Vagina (tissue), 2 donors: Measurements from ENCODE around the gene MAGEF1. TPM values are rescaled to one million over a fixed set of nuclear protein-coding genes. Genes with fewer than 3 reads are reported as not detected.

ENCODE experiments used
- DNase-seq, 2 donors: peaks; one replicate each; pipeline ENCODE4 v3.0.0-alpha.2; 2017; ENCODE audit errors: extremely low spot score in 2 of 2
- H3K27ac ChIP-seq: fragments of 200-600 bp; sonication (generic); one replicate; pipeline ENCODE4 v1.5.1; 2019
- H3K27me3 ChIP-seq: fragments of 200-600 bp; sonication (generic); one replicate; pipeline ENCODE4 v1.5.1; 2019
- H3K36me3 ChIP-seq, 2 donors: fragments of 200-600 bp; sonication (generic); one replicate each; pipeline ENCODE4 v1.5.1; 2017 to 2019
- H3K4me1 ChIP-seq: fragments of 200-600 bp; sonication (generic); one replicate; pipeline ENCODE4 v1.5.1; 2019
- H3K4me3 ChIP-seq, 2 donors: fragments of 200-600 bp; sonication (generic); 1 replicate in 1 of 2; 2 replicates in 1 of 2; pipeline ENCODE4 v1.5.1; 2016 to 2019
- H3K9me3 ChIP-seq: fragments of 200-600 bp; sonication (generic); one replicate; pipeline ENCODE4 v1.5.1; 2019
- POLR2A ChIP-seq, 2 donors: fragments of 450-650 bp; IDR thresholded peaks; one replicate each; pipeline ENCODE4 v1.6.1; 2017; ENCODE audit warnings: antibody characterized with exemption in 2 of 2, mild to moderate bottlenecking in 2 of 2, moderate library complexity in 2 of 2
- POLR2AphosphoS5 ChIP-seq, 2 donors: sonication (generic); formaldehyde crosslinking; IDR thresholded peaks; one replicate each; pipeline ENCODE4 v1.9.0; 2017; ENCODE audit warnings: antibody characterized with exemption in 2 of 2, mild to moderate bottlenecking in 2 of 2, low read depth in 1 of 2; ENCODE audit not compliant: insufficient read depth in 1 of 2
- intact Hi-C: fragments of 100-400 bp; cut with DNase I; formaldehyde crosslinking; loops from one replicate; pipeline ENCODE4 v1.15.1; 2023
- total RNA-seq: library from RNA; depleted of rRNA; stranded (reverse); fragments of >200 nt; gene quantifications from one replicate; pipeline ENCODE4 v1.2.3, GENCODE V29; 2016
- TF ChIP-seq, protein P1 (sequence below), 3 experiments: fragments of 450-650 bp in 2 of 3; fragments of 200-600 bp in 1 of 3; sonication (generic) in 1 of 3; IDR thresholded peaks; one replicate each; pipeline ENCODE4 v1.5.1; 2017 to 2019; ENCODE audit warnings: antibody characterized with exemption in 3 of 3, mild to moderate bottlenecking in 2 of 3, moderate library complexity in 2 of 3

Gene MAGEF1, protein sequence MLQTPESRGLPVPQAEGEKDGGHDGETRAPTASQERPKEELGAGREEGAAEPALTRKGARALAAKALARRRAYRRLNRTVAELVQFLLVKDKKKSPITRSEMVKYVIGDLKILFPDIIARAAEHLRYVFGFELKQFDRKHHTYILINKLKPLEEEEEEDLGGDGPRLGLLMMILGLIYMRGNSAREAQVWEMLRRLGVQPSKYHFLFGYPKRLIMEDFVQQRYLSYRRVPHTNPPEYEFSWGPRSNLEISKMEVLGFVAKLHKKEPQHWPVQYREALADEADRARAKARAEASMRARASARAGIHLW
- 25.5 TPM for total RNA-seq

DNA sequence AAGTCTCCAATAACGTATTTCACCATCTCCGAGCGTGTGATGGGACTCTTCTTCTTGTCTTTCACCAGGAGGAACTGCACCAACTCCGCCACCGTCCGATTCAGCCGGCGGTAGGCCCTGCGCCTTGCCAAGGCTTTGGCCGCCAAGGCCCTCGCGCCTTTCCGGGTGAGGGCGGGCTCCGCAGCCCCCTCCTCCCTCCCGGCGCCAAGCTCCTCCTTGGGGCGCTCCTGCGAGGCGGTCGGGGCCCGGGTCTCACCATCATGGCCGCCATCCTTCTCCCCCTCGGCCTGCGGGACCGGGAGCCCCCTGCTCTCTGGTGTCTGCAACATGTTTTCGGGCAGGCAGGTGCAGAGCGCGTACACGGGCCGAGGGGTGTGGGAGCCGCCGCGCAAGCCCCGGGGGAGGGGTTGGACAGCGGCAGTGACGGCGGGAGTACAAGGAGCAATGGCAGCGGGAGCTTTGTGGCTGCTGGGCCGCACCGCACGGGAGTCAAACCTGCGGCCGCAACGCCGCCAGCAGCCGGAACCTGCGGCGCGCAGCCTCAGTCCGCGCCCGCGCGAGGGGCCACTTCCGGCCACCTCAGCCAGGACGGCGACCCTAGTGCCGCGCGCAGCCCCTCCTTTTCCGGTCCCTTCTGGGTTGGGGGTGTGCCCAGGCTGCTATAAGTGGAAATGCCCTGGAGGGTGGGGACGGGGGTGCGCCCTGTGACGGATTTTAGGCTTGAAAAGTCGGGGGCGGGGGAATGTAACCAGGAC is at the start of gene MAGEF1:
Gene MAGEF1, minus strand, starts transcription at position 572 of the 755 bp plus-strand sequence. Its CDS starts 243 bp downstream, at position 329.
- Histone ChIP-seq H3K27ac (peak within 1 kb of the TSS; percentile 92), H3K36me3 (no peaks in the 10 kb centered on the region), H3K4me1 (peaks cover 36% of the 10 kb centered on the region), H3K4me3 (peak within 1 kb of the TSS; percentile 84 to 91), H3K27me3 (no peaks in the 10 kb centered on the region), H3K9me3 (no peaks in the 10 kb centered on the region)
- intact Hi-C loops: loop anchor here (1.0 to 5.0 kb wide), 2 partner anchors 129 to 149 kb away; no protein-coding TSS in a partner anchor
- peak; percentile 85 to 87 for DNase-seq
- TF ChIP-seq, protein P1, sequence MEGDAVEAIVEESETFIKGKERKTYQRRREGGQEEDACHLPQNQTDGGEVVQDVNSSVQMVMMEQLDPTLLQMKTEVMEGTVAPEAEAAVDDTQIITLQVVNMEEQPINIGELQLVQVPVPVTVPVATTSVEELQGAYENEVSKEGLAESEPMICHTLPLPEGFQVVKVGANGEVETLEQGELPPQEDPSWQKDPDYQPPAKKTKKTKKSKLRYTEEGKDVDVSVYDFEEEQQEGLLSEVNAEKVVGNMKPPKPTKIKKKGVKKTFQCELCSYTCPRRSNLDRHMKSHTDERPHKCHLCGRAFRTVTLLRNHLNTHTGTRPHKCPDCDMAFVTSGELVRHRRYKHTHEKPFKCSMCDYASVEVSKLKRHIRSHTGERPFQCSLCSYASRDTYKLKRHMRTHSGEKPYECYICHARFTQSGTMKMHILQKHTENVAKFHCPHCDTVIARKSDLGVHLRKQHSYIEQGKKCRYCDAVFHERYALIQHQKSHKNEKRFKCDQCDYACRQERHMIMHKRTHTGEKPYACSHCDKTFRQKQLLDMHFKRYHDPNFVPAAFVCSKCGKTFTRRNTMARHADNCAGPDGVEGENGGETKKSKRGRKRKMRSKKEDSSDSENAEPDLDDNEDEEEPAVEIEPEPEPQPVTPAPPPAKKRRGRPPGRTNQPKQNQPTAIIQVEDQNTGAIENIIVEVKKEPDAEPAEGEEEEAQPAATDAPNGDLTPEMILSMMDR (IDR thresholded peaks at IDR 0.05): no peak
- TF ChIP-seq POLR2A (IDR thresholded peaks at IDR 0.05) (peak in 1 of 2 donors; percentile 49), POLR2AphosphoS5 (IDR thresholded peaks at IDR 0.05; ENCODE audit: insufficient read depth in 1 of 2, low read depth in 1 of 2) (peak in 1 of 2 donors; percentile 86)

DNA sequence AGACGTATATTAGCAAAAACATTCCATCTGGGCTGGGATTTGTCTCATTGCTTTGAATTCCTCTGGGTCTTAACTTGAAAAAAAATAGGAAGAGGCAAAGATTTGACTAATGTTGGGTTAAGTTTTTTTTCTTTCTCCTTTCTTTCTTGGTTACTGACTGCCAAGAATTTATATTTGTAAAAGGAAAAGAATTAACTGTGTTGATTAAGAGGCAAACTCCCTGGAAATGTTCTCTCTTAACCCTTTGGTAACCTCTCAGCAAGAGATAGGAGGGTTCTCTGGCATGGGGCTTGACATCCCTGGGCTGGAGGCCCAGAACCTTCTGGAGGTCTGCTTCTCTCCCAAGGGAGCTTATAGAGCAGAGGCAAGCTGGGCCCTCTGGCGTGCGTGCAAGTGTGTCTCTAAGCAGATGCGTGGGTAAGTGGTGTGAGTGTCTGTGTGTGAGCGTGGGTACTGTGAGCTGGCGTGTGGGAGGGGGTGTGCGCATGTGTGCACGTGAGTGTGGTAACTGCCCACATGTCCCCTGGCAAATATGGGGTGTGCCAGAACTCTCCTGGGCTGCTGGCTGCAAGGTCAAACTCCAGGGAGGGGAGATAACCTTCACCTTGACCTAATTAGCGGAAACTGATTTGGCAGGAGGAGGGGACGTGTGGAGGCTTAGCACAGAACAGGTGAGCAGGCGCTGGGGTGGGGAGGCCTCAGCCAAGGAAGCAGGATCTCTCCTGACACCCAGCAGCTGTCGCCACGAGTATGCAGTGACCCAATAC is 49.4 kb upstream of the MAGEF1 start:
- Histone ChIP-seq H3K9me3 (no peaks in the 10 kb centered on the region), H3K27ac (no peak overlapping the region), H3K27me3 (no peaks in the 10 kb centered on the region), H3K4me3 (no peak overlapping the region), H3K36me3 (no peaks in the 10 kb centered on the region), H3K4me1 (peaks cover 51% of the 10 kb centered on the region)
- no peak for DNase-seq
- intact Hi-C loops: no loop called here
- TF ChIP-seq, protein P1 (IDR thresholded peaks at IDR 0.05): no peak
- TF ChIP-seq POLR2AphosphoS5 (IDR thresholded peaks at IDR 0.05; ENCODE audit: insufficient read depth in 1 of 2, low read depth in 1 of 2) (no peak), POLR2A (IDR thresholded peaks at IDR 0.05) (no peak)

DNA sequence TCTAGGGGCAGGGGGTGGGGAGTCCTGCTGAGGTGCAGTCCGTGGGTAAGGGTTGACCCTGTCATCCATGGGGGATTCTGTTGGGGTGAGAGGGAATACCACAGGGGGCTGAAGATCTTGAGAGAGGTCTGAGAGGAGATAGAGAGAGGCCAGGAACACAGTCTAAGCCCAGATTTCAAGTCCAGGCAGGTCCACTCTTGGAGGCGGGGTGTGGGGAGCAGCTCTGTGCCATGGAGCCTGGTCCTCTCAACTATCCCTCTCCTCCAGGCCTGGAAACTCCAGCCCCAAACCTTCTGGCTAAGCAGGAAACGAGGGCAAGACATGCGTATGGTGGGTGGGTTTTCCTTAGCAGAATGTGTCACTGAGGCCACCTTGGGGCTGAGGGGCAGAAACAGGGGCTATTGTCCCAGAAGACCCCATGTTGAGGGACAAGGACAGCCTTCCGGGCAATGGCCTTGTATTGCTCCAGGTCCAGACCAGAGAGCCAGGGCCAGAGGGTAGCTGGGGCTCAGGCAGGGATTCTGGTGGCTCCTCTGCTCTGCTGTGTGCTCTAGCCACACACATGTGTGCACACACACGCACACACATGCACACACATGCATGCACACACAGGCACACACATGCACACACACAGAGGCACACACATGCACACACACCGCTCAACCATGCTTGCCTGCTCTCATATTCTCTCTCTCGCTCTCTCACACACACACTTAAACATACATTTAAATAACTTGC is 48.6 kb upstream of the MAGEF1 start:
- intact Hi-C loops: no loop called here
- H3K27me3 ChIP-seq: no peaks in the 10 kb centered on the region
- no peak for DNase-seq
- TF ChIP-seq, protein P1 (IDR thresholded peaks at IDR 0.05): no peak
- no peak for TF ChIP-seq POLR2AphosphoS5 (IDR thresholded peaks at IDR 0.05; ENCODE audit: insufficient read depth in 1 of 2, low read depth in 1 of 2)
- no peak overlapping the region for H3K27ac ChIP-seq
- peaks cover 49% of the 10 kb centered on the region for H3K4me1 ChIP-seq
- H3K36me3 ChIP-seq: no peaks in the 10 kb centered on the region
- no peak overlapping the region for H3K4me3 ChIP-seq
- H3K9me3 ChIP-seq: no peaks in the 10 kb centered on the region

DNA sequence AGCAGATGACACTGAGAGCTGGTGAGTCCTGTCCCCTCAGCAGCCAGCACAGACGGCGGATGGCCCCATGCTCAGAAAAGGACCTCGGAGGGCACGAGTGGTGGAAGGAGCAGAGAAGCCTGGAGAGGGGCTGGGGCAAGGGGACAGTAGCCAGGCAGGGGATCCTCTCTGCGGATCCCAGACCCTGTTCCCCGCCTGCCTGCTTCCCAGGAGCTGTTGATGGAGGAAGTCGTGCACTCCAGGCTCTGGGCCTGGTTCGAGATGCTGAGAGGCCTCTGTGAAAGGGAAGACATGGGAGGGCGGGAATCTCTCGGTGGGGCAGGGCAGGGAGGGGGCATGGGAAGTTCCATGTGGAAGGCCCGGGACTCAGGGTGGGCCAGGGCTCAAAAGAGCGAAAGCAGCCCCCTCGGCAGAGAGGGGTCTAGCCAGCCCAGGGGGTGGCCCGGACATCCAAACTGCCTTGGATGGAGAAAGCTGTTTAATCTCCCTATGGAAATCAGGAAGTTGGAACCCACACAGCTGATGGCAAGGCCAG is 47.9 kb upstream of the MAGEF1 start:
- DNase-seq: no peak
- H3K27ac ChIP-seq: no peak overlapping the region
- no peak overlapping the region for H3K4me3 ChIP-seq
- H3K9me3 ChIP-seq: no peaks in the 10 kb centered on the region
- TF ChIP-seq, protein P1 (IDR thresholded peaks at IDR 0.05): no peak
- TF ChIP-seq POLR2AphosphoS5 (IDR thresholded peaks at IDR 0.05; ENCODE audit: insufficient read depth in 1 of 2, low read depth in 1 of 2): no peak
- no peak for TF ChIP-seq POLR2A (IDR thresholded peaks at IDR 0.05)
- H3K27me3 ChIP-seq: no peaks in the 10 kb centered on the region
- no peaks in the 10 kb centered on the region for H3K36me3 ChIP-seq
- peaks cover 41% of the 10 kb centered on the region for H3K4me1 ChIP-seq
- intact Hi-C loops: no loop called here
